ENCODE measurements around the gene PEBP1.

Gene PEBP1

DNA sequence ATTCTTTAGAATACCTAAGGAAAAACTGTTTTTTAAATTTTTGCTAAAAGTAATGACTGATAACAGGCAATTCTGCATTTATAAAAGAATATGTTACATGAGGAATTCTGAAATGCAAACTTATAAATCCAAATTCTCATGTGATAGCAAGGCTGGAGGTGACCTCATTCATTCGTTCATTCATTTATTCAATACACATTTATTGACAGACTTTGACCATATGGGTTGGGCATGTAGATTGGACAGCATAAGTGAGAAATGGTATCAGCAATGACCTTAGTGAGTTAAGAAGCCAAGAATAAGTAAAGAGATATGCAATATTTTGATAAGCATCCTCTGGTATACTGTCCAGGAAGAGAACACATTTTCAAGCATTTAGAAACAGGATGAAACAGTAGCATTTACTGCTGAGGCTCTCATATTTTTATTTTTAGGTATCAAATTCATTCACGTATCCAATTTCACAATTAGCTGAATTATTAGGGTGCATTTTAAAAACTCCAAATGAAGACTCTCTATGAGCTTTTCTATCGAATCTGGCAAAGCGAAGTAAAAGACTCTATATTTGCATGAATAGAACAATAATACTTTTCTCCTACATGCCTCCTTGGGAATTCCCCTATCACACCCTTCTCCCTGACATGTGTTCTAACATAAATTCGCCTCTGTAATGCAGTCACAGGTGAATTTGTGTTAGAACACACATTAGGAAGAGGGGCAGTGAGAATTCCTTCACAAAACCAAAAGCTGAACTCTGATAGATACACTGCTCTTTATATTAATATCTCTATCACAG lies 49.9 kb downstream of the PEBP1 start:
- H3K4me1 ChIP-seq (ENCODE audit: control insufficient read depth in 1 of 2, insufficient read depth in 1 of 2, low read depth in 1 of 2, low read length in 1 of 2), result no peaks in the 10 kb centered on the region
- H3K27me3 ChIP-seq, result no peaks in the 10 kb centered on the region
- no peak overlapping the region for H3K4me3 ChIP-seq (ENCODE audit: low read depth in 1 of 2, low read length in 1 of 2)
- TF ChIP-seq, protein P1, sequence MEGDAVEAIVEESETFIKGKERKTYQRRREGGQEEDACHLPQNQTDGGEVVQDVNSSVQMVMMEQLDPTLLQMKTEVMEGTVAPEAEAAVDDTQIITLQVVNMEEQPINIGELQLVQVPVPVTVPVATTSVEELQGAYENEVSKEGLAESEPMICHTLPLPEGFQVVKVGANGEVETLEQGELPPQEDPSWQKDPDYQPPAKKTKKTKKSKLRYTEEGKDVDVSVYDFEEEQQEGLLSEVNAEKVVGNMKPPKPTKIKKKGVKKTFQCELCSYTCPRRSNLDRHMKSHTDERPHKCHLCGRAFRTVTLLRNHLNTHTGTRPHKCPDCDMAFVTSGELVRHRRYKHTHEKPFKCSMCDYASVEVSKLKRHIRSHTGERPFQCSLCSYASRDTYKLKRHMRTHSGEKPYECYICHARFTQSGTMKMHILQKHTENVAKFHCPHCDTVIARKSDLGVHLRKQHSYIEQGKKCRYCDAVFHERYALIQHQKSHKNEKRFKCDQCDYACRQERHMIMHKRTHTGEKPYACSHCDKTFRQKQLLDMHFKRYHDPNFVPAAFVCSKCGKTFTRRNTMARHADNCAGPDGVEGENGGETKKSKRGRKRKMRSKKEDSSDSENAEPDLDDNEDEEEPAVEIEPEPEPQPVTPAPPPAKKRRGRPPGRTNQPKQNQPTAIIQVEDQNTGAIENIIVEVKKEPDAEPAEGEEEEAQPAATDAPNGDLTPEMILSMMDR (IDR thresholded peaks at IDR 0.05), result no peak
- H3K9me3 ChIP-seq, result no peaks in the 10 kb centered on the region
- H3K36me3 ChIP-seq, result peaks cover 38% of the 10 kb centered on the region
- H3K27ac ChIP-seq, result no peak overlapping the region

DNA sequence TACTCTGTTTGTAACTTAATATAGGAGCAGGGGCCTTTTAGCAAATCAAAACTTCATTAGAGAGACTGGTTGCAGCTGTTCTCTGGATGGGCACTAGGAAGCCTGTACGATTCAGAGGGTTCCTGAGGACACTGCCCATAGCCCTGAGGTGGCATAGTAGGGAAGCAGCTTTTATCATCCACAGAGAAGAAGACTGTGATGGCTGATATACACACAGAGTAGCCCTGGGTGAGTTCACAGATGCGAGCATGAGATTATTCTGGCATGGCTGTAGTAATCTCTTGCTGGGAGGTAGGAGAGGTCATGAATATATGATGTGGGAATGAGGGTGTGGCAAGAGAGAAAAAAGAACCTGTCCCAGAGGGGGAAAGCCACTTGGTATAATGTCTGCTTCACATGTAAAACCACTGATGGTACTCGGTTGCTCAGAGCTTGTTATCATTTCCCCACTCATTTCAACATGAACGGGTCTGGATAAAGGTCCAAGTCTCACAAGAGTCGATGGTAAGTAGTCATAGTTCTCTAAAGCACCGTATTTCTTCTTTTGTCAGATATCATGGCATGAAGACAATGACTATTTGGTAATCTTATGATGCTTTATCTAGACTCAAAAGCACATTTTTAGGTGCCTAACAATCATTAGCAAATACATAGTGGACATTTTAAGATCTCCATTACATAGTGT lies 52.0 kb downstream of the PEBP1 start:
- Histone ChIP-seq H3K27me3 (no peaks in the 10 kb centered on the region), H3K27ac (no peak overlapping the region), H3K4me1 (ENCODE audit: control insufficient read depth in 1 of 2, insufficient read depth in 1 of 2, low read depth in 1 of 2, low read length in 1 of 2) (peaks cover 0 to 7% of the 10 kb centered on the region in 2 experiments), H3K9me3 (no peaks in the 10 kb centered on the region), H3K4me3 (ENCODE audit: low read depth in 1 of 2, low read length in 1 of 2) (no peak overlapping the region), H3K36me3 (peaks cover 28% of the 10 kb centered on the region)
- TF ChIP-seq, protein P1 (IDR thresholded peaks at IDR 0.05), result no peak

DNA sequence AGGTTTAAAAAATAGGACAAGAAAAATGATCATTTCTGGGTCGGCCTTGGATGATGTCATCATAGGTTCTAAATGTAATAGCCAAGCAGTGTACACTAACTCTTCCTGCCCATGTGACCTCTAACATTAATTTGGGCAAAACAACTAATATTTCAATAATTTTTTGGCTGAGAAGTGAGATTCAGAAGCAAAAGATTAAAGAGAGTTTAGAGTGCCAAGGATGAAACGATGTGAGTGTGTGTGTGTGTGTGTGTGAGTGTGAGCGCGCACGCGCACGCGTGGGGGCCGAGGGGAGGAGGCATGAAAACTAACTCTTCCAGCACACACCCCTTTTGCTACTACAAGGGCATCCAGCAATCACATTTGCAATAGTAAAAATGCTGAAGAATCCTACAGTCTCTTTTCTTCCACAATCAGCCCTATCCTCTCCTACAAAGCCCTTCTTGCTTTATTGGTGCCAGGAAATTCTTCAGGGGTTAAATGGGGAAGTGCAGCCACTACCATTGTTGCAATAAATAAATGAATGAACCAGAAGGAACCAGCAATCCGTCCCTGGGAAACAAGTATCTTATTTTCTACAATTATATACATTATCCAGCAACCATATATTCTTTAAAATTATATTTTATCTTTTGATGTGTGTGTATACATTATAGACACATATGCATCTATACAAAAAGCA lies 52.9 kb downstream of the PEBP1 start:
- H3K4me1 ChIP-seq (ENCODE audit: control insufficient read depth in 1 of 2, insufficient read depth in 1 of 2, low read depth in 1 of 2, low read length in 1 of 2), result peaks cover 0 to 7% of the 10 kb centered on the region in 2 experiments
- TF ChIP-seq, protein P1 (IDR thresholded peaks at IDR 0.05), result no peak
- no peaks in the 10 kb centered on the region for H3K27me3 ChIP-seq
- no peak overlapping the region for H3K4me3 ChIP-seq (ENCODE audit: low read depth in 1 of 2, low read length in 1 of 2)
- H3K36me3 ChIP-seq, result peaks cover 33% of the 10 kb centered on the region
- H3K27ac ChIP-seq, result no peak overlapping the region
- H3K9me3 ChIP-seq, result no peaks in the 10 kb centered on the region

DNA sequence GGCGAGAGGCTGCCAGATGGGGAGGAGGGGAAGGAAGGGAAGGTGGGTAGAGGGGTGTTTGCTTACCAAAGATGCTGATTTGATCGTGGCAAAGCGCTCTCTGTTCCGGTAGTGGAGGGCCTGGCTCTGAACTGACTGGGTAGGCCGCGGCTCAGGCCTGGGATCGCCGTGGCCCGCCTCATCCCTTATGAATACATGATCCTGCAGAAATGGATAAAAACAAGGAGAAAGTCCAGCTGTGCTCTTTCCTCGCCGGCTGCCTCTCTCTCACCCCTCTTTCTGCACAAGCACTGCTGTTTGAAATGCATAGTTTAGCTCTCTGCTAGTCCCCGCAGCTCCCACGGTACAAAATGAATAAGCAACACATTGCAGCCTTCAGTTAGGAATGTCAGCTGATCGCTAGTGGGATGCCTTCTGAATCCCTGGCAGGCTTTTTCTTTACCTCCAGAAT lies 53.8 kb downstream of the PEBP1 start:
- H3K27ac ChIP-seq, result no peak overlapping the region
- no peaks in the 10 kb centered on the region for H3K27me3 ChIP-seq
- H3K36me3 ChIP-seq, result peaks cover 40% of the 10 kb centered on the region
- no peaks in the 10 kb centered on the region for H3K9me3 ChIP-seq
- TF ChIP-seq, protein P1 (IDR thresholded peaks at IDR 0.05), result no peak
- H3K4me3 ChIP-seq (ENCODE audit: low read depth in 1 of 2, low read length in 1 of 2), result no peak overlapping the region
- peaks cover 0 to 7% of the 10 kb centered on the region in 2 experiments for H3K4me1 ChIP-seq (ENCODE audit: control insufficient read depth in 1 of 2, insufficient read depth in 1 of 2, low read depth in 1 of 2, low read length in 1 of 2)

DNA sequence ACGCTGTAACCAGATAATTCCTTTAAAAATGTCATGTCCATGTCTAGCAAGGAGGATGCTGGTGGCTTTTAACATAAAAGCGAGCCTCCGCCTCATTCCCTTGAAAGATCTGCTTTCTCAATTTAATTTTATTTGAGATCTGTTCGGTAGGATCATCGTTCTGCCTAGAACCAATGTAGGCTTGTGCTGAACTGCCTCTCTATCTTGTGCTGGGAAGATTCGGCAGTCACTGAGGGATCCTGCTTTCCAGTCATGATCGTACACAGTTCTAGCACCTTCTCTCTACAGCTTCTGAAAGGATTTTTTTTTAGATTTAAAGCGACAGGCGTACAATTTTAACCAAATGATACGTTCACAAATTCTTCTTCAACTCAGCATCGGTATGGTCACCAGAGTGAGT lies 54.3 kb downstream of the PEBP1 start:
- no peaks in the 10 kb centered on the region for H3K27me3 ChIP-seq
- no peaks in the 10 kb centered on the region for H3K9me3 ChIP-seq
- no peak overlapping the region for H3K4me3 ChIP-seq (ENCODE audit: low read depth in 1 of 2, low read length in 1 of 2)
- TF ChIP-seq, protein P1 (IDR thresholded peaks at IDR 0.05), result no peak
- H3K27ac ChIP-seq, result no peak overlapping the region
- H3K4me1 ChIP-seq (ENCODE audit: control insufficient read depth in 1 of 2, insufficient read depth in 1 of 2, low read depth in 1 of 2, low read length in 1 of 2), result peaks cover 0 to 7% of the 10 kb centered on the region in 2 experiments
- peaks cover 45% of the 10 kb centered on the region for H3K36me3 ChIP-seq
